Calu3 (cell line): Measurements from ENCODE around the gene CACNA1G. TPM values are rescaled to one million over a fixed set of nuclear protein-coding genes. Genes with fewer than 3 reads are reported as not detected.

Experiments
- BruUV-seq: library from RNA; stranded (reverse); fragments of 400-500 nt; replicated peaks from 2 replicates; lab custom pipeline; 2021; lab: Mats Ljungman, UMichigan
- CTCF ChIA-PET: fragments of 300-600 bp; sonication (Branson Sonifier 250); formaldehyde crosslinking; loops from one replicate; lab custom pipeline; 2022; ENCODE audit warnings: antibody characterized with exemption; lab: Charles Lee
- DNase-seq: peaks from one replicate; pipeline ENCODE4 v3.0.0; 2022
- H3K27ac Mint-ChIP-seq: one replicate; pipeline ENCODE4 v1.8.0; 2022; ENCODE audit warnings: mixed read lengths; ENCODE audit not compliant: unreplicated experiment
- H3K27me3 Mint-ChIP-seq: one replicate; pipeline ENCODE4 v1.8.0; 2022; ENCODE audit warnings: mixed read lengths; ENCODE audit not compliant: unreplicated experiment
- H3K36me3 Mint-ChIP-seq: one replicate; pipeline ENCODE4 v1.8.0; 2022; ENCODE audit warnings: mild to moderate bottlenecking, moderate library complexity, mixed read lengths; ENCODE audit not compliant: insufficient read depth, unreplicated experiment
- H3K4me1 Mint-ChIP-seq: one replicate; pipeline ENCODE4 v1.8.0; 2022; ENCODE audit warnings: mild to moderate bottlenecking, low read depth, mixed read lengths; ENCODE audit not compliant: unreplicated experiment
- H3K4me3 Mint-ChIP-seq: one replicate; pipeline ENCODE4 v1.8.0; 2022; ENCODE audit warnings: mild to moderate bottlenecking, low read depth, moderate library complexity, mixed read lengths; ENCODE audit not compliant: unreplicated experiment
- H3K9me3 Mint-ChIP-seq: one replicate; pipeline ENCODE4 v1.8.0; 2022; ENCODE audit warnings: low read depth, mixed read lengths; ENCODE audit not compliant: unreplicated experiment
- intact Hi-C: fragments of 100-400 bp; cut with micrococcal nuclease; formaldehyde crosslinking; loops from one replicate; pipeline ENCODE4 v1.10.0; 2022; ENCODE audit not compliant: unreplicated experiment
- total RNA-seq: library from RNA; stranded (reverse); gene quantifications from 2 replicates; pipeline ENCODE4 v1.2.3, GENCODE V29; 2022
- TF ChIP-seq, protein P1 (sequence below): fragments of 200-600 bp; IDR thresholded peaks from one replicate; pipeline ENCODE4 v1.8.0; 2022; ENCODE audit warnings: antibody characterized with exemption; ENCODE audit not compliant: unreplicated experiment

CACNA1G gene
- total RNA-seq, 1 experiment from 2014 or later = not detected

DNA sequence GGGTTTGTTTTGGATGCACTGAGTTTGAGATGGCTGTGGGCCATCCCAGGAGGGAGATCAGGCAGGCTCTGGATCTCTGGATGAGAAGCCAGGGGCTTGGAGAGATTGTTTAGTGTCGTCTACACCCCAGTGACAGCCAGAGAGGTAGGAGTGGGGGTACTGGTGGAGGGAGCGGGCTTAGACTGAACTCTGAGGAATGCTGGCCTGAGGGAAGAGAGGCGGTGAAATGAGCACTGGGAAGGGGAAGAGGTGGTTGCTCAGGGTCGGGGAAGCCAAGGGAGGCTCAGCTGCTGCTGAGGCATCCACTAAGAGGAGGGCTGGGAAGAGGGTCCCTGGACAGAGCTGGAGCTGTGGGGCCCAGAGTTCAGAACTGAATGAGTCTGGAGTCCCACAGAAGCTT is 23.6 kb downstream of the CACNA1G start:
- Mint-ChIP-seq H3K27ac (no peak overlapping the region), H3K27me3 (peaks cover 93% of the 10 kb centered on the region), H3K4me3 (no peak overlapping the region), H3K36me3 (peaks cover 4% of the 10 kb centered on the region), H3K4me1 (peaks cover 6% of the 10 kb centered on the region), H3K9me3 (no peaks in the 10 kb centered on the region)
- CTCF ChIA-PET = no interaction called here
- TF ChIP-seq, protein P1, sequence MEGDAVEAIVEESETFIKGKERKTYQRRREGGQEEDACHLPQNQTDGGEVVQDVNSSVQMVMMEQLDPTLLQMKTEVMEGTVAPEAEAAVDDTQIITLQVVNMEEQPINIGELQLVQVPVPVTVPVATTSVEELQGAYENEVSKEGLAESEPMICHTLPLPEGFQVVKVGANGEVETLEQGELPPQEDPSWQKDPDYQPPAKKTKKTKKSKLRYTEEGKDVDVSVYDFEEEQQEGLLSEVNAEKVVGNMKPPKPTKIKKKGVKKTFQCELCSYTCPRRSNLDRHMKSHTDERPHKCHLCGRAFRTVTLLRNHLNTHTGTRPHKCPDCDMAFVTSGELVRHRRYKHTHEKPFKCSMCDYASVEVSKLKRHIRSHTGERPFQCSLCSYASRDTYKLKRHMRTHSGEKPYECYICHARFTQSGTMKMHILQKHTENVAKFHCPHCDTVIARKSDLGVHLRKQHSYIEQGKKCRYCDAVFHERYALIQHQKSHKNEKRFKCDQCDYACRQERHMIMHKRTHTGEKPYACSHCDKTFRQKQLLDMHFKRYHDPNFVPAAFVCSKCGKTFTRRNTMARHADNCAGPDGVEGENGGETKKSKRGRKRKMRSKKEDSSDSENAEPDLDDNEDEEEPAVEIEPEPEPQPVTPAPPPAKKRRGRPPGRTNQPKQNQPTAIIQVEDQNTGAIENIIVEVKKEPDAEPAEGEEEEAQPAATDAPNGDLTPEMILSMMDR = no peak
- intact Hi-C loops = no loop called here
- no peak for DNase-seq
- no TSS peak for BruUV-seq

DNA sequence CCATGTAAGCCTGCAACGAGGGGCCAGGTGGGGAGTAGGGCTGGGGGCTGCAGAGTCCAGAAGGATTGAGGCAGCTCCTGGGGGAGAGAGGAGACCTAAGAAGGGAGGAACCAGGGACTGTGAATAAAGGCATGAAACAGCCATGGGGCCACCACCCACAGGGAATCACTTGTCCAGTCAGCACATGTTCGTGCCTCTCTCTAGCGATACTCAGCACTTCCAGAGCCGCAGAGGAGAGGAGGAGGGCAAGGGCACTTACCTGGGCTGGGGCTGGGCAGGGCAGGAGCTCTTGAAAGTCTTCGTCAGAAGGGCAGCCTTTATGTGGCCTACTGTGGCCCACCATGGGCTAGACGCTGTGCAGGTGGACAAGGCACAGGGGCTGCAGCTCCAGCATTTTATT is 24.2 kb downstream of the CACNA1G start:
- Mint-ChIP-seq H3K27me3 (peaks cover 93% of the 10 kb centered on the region), H3K9me3 (no peaks in the 10 kb centered on the region), H3K36me3 (peaks cover 4% of the 10 kb centered on the region), H3K4me1 (peaks cover 11% of the 10 kb centered on the region), H3K4me3 (no peak overlapping the region), H3K27ac (no peak overlapping the region)
- CTCF ChIA-PET = interaction anchor here (0.6 to 0.7 kb wide), 2 partner anchors 10 to 98 kb away, joined by 3 to 5 read pairs; no protein-coding TSS in a partner anchor
- DNase-seq = no peak
- TF ChIP-seq, protein P1 = no peak
- intact Hi-C loops = no loop called here
- BruUV-seq = no TSS peak

DNA sequence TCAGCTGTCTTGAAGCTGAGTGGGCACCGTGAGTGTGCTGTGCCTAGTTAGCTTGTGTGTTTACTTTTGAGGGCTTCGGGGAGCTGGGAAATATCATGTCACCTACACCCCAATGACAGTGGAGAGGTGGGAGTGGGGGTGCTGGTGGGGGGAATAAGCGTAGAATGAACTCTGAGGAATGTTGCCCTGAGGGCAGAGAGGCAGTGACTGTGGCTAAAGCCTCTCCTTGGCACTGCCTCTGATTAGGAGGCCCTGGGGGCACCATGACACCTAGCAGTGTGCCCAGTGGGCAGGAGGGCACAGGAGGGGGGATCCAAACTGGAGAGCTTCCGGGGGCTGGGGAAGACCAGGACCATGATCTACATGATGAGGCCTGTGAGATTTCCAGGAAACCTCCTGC is 24.8 kb downstream of the CACNA1G start:
- BruUV-seq = no TSS peak
- H3K9me3 Mint-ChIP-seq = no peaks in the 10 kb centered on the region
- peaks cover 92% of the 10 kb centered on the region for H3K27me3 Mint-ChIP-seq
- H3K4me3 Mint-ChIP-seq = no peak overlapping the region
- H3K27ac Mint-ChIP-seq = no peak overlapping the region
- CTCF ChIA-PET = interaction anchor here (0.6 to 0.7 kb wide), 2 partner anchors 11 to 98 kb away, joined by 3 to 5 read pairs; no protein-coding TSS in a partner anchor
- H3K4me1 Mint-ChIP-seq = peaks cover 11% of the 10 kb centered on the region
- no peak for DNase-seq
- intact Hi-C loops = no loop called here
- TF ChIP-seq, protein P1 = no peak
- H3K36me3 Mint-ChIP-seq = peaks cover 4% of the 10 kb centered on the region

DNA sequence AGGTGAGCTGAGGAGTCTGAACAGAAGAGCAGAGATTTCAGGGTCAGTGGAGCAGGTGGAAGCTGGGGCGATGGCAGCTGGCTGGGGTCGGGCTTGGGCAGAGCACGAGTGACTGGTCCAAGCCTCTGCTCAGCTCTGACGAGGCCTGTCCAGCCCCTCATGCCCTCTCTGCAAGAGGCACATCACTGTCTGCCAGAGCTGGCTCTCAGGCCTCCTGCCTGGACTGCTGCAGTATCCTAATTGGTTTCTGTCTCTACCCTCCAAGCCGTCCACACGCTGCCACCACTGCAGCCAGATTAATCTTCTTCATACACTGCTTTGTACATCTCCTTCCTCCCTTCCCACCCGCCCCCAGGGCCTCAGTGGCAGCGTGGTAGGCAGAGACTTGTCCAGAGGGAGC is 25.4 kb downstream of the CACNA1G start:
- DNase-seq = no peak
- H3K36me3 Mint-ChIP-seq = peaks cover 4% of the 10 kb centered on the region
- CTCF ChIA-PET = no interaction called here
- H3K4me3 Mint-ChIP-seq = no peak overlapping the region
- peaks cover 11% of the 10 kb centered on the region for H3K4me1 Mint-ChIP-seq
- no peaks in the 10 kb centered on the region for H3K9me3 Mint-ChIP-seq
- TF ChIP-seq, protein P1 = no peak
- no TSS peak for BruUV-seq
- intact Hi-C loops = no loop called here
- peaks cover 92% of the 10 kb centered on the region for H3K27me3 Mint-ChIP-seq
- H3K27ac Mint-ChIP-seq = no peak overlapping the region
